22Rv1 (cell line): ENCODE data around the gene SLC39A6.

ENCODE experiments used
- CTCF ChIP-seq: fragments of 450-650 bp; IDR thresholded peaks from 2 replicates; pipeline ENCODE4 v1.5.1; 2017; ENCODE audit warnings: mild to moderate bottlenecking
- ZFX ChIP-seq: fragments of 450-650 bp; IDR thresholded peaks from 2 replicates; pipeline ENCODE4 v1.6.1; 2017; ENCODE audit warnings: antibody characterized with exemption, borderline replicate concordance

- TF ChIP-seq CTCF (no peak), ZFX (no peak)
Observed at GRCh38 chr18:36169938-36170337, 40.8 kb upstream of the SLC39A6 start.
